ENCODE measurements around the gene CYS1.
"Not testable (repeated sequence)": the region's sequence is repeated elsewhere in the genome, so short reads cannot be mapped to it uniquely, and the experiment has no call there.

CYS1 gene

DNA sequence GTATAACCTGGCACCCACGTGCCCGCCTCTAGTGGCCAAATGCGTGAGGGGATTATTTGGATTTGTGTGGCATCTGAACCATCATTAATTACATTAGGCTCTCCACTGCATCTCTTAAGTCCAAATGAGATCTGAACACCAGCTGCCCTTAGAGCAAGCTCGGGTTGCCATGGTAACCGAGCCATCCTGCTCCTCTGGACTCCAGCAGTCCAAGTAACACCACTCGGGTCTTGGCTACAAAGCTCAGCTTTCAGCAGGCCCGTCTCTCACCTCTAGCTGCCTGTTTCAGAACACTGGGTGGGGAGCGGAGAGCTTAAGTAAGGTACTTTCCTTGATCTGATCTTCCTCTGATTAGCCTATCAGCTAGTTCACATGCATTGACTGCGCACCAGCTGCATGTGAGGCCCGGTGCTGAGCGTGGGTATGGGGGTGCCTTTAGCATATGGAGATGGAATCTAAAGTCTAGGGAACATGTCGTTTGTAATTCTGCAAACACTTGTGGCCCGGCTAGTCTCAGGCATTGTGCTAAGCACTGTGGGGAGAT lies 14.1 kb upstream of the CYS1 start:
- Histone ChIP-seq H3K27me3 (ENCODE audit: insufficient read depth, poor library complexity, severe bottlenecking) (no peaks in the 10 kb centered on the region), H3K4me1 (ENCODE audit: insufficient read depth, poor library complexity, severe bottlenecking) (peaks cover 7% of the 10 kb centered on the region), H3K27ac (ENCODE audit: poor library complexity, severe bottlenecking) (no peak overlapping the region), H3K36me3 (ENCODE audit: low read depth) (no peaks in the 10 kb centered on the region), H3K4me3 (ENCODE audit: severe bottlenecking) (no peak overlapping the region), H3K9me3 (ENCODE audit: severe bottlenecking) (no peaks in the 10 kb centered on the region)
- DNase-seq (ENCODE audit: low spot score) (no peak), ATAC-seq (ENCODE audit: low read depth) (no peak)
- TF ChIP-seq, protein P1, sequence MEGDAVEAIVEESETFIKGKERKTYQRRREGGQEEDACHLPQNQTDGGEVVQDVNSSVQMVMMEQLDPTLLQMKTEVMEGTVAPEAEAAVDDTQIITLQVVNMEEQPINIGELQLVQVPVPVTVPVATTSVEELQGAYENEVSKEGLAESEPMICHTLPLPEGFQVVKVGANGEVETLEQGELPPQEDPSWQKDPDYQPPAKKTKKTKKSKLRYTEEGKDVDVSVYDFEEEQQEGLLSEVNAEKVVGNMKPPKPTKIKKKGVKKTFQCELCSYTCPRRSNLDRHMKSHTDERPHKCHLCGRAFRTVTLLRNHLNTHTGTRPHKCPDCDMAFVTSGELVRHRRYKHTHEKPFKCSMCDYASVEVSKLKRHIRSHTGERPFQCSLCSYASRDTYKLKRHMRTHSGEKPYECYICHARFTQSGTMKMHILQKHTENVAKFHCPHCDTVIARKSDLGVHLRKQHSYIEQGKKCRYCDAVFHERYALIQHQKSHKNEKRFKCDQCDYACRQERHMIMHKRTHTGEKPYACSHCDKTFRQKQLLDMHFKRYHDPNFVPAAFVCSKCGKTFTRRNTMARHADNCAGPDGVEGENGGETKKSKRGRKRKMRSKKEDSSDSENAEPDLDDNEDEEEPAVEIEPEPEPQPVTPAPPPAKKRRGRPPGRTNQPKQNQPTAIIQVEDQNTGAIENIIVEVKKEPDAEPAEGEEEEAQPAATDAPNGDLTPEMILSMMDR (IDR thresholded peaks at IDR 0.05; ENCODE audit: poor library complexity, severe bottlenecking): no peak

DNA sequence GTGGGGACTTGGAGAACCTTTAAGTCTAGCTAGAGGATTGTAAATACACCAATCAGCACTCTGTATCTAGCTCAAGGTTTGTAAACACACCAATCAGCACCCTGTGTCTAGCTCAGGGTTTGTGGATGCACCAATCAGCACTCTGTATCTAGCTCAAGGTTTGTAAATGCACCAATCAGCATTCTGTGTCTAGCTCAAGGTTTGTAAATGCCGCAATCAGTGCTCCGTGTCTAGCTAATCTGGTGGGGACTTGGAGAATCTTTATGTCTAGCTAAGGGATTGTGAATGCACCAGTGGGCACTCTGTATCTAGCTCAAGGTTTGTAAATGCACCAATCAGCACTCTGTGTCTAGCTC lies 11.7 kb upstream of the CYS1 start:
- DNase-seq (ENCODE audit: low spot score); H3K4me3 ChIP-seq (ENCODE audit: severe bottlenecking); H3K27ac ChIP-seq (ENCODE audit: poor library complexity, severe bottlenecking); H3K4me1 ChIP-seq (ENCODE audit: insufficient read depth, poor library complexity, severe bottlenecking); H3K9me3 ChIP-seq (ENCODE audit: severe bottlenecking); H3K27me3 ChIP-seq (ENCODE audit: insufficient read depth, poor library complexity, severe bottlenecking); ATAC-seq (ENCODE audit: low read depth); H3K36me3 ChIP-seq (ENCODE audit: low read depth): not testable (repeated sequence)

DNA sequence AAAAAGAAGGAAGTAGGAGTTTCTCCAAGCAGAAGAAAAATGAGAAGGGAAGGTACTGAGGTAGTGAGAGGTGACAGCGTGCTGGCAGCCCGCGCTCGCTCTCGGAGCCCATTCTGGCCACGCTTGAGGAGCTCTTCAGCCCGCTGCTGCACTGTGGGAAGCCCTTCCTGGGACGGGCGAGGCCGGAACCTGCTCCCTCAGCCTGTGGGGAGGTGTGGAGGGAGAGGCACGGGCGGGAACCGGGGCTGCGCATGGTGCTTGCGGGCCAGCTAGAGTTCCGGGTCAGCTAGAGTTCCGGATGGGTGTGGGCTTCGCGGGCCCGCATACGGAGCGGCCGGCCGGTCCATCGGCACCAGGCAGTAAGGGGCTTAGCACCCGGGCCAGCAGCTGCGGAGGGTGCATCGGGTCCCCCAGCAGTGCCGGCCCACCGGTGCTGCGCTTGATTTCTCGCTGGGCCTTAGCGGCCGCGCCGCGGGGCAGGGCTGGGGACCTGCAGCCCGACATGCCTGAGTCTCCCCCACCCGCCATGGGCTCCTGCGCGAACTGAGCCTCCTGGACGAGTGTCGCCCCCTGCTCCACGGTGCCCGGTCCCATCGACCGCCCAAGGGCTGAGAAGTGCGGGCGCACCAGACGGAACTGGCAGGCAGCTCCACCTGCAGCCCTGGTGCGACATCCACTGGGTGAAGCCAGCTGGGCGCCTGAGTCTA lies 11.1 kb upstream of the CYS1 start:
- DNase-seq (ENCODE audit: low spot score) (no peak), ATAC-seq (ENCODE audit: low read depth) (no peak)
- H3K4me3 ChIP-seq (ENCODE audit: severe bottlenecking): no peak overlapping the region
- H3K9me3 ChIP-seq (ENCODE audit: severe bottlenecking): no peaks in the 10 kb centered on the region
- H3K36me3 ChIP-seq (ENCODE audit: low read depth): no peaks in the 10 kb centered on the region
- H3K27ac ChIP-seq (ENCODE audit: poor library complexity, severe bottlenecking): no peak overlapping the region
- no peaks in the 10 kb centered on the region for H3K27me3 ChIP-seq (ENCODE audit: insufficient read depth, poor library complexity, severe bottlenecking)
- TF ChIP-seq, protein P1 (IDR thresholded peaks at IDR 0.05; ENCODE audit: poor library complexity, severe bottlenecking): no peak
- peaks cover 7% of the 10 kb centered on the region for H3K4me1 ChIP-seq (ENCODE audit: insufficient read depth, poor library complexity, severe bottlenecking)

DNA sequence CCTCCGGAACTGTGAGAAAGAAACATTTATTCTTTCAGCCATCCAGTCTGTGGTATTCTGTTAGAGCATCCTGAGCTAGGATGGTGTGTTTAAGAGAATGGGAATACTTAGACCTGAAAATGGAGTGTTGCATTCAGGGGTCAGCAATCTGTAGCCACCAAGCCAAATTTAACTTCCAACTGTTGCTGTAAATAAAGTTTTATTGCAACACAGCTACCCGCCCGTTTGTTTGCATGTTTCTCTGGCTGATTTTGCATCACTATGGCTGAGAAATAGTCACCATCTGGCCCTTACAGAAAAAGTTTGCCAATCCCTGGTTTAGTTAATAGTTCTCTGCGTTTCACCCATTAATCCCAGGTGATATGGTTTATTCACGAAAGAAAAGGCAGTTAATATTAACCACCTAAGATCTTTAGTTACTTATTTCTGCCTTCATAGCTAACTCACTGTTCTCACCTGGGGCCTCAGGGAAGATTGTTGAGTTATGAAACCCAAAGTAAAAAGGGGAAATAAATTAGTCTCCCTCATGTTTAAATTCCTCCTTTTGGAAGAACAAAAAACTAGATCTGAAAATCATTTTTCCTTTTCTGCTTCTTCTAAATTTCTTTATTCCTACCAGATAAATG lies 9.5 kb upstream of the CYS1 start:
- Histone ChIP-seq H3K36me3 (ENCODE audit: low read depth) (no peaks in the 10 kb centered on the region), H3K27ac (ENCODE audit: poor library complexity, severe bottlenecking) (no peak overlapping the region), H3K4me3 (ENCODE audit: severe bottlenecking) (no peak overlapping the region), H3K9me3 (ENCODE audit: severe bottlenecking) (no peaks in the 10 kb centered on the region), H3K27me3 (ENCODE audit: insufficient read depth, poor library complexity, severe bottlenecking) (peaks cover 6% of the 10 kb centered on the region), H3K4me1 (ENCODE audit: insufficient read depth, poor library complexity, severe bottlenecking) (no peaks in the 10 kb centered on the region)
- DNase-seq (ENCODE audit: low spot score) (no peak), ATAC-seq (ENCODE audit: low read depth) (no peak)
- TF ChIP-seq, protein P1 (IDR thresholded peaks at IDR 0.05; ENCODE audit: poor library complexity, severe bottlenecking): no peak

- H3K4me1 ChIP-seq (ENCODE audit: insufficient read depth, poor library complexity, severe bottlenecking): no peaks in the 10 kb centered on the region
- no peaks in the 10 kb centered on the region for H3K9me3 ChIP-seq (ENCODE audit: severe bottlenecking)
- H3K36me3 ChIP-seq (ENCODE audit: low read depth): no peaks in the 10 kb centered on the region
- ATAC-seq (ENCODE audit: low read depth) (no peak), DNase-seq (ENCODE audit: low spot score) (no peak)
- no peak overlapping the region for H3K27ac ChIP-seq (ENCODE audit: poor library complexity, severe bottlenecking)
- TF ChIP-seq, protein P1 (IDR thresholded peaks at IDR 0.05; ENCODE audit: poor library complexity, severe bottlenecking): no peak
- H3K27me3 ChIP-seq (ENCODE audit: insufficient read depth, poor library complexity, severe bottlenecking): peaks cover 27% of the 10 kb centered on the region
- no peak overlapping the region for H3K4me3 ChIP-seq (ENCODE audit: severe bottlenecking)
Observed at GRCh38 chr2:10087360-10087759, 7.1 kb upstream of the CYS1 start.
